Activated CD8-positive, alpha-beta memory T cell treated with anti-CD3 and anti-CD28 coated beads, Interleukin-2, amount 50 U/mL, for 1 hour (primary cell): ENCODE data around the gene FBXW11.
"Not testable (repeated sequence)": the region's sequence is repeated elsewhere in the genome, so short reads cannot be mapped to it uniquely, and the experiment has no call there.

ENCODE experiments used
- DNase-seq: peaks from one replicate; pipeline ENCODE4 v3.0.0-alpha.2; 2020; ENCODE audit errors: extremely low read depth

The FBXW11 gene

GRCh38 chr5:171984748-171985419 is 21.6 kb downstream of the FBXW11 start:
- DNase-seq: no peak

- DNase-seq: no peak
These were observed 24.6 kb downstream of the FBXW11 start for GRCh38 chr5:171981847-171982246.

DNA sequence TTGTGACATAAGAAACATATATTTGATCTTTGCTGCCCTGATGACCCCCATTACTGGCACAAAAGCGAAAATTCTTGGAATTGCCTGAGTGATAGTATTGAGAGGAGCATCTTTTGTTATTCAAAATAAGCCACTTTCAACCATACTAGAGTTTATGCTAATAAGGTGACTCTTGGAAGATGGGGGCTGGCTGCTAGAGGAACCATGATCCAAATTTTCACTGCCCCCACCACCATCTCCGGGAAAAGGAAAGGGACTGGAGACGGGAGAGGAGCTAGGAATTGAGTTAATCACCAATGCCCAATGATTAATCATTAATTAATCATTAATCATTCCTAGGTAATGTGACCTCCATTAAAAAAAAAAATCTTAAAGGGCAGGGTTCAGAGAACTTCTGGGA is 25.6 kb downstream of the FBXW11 start:
- no peak for DNase-seq

DNA sequence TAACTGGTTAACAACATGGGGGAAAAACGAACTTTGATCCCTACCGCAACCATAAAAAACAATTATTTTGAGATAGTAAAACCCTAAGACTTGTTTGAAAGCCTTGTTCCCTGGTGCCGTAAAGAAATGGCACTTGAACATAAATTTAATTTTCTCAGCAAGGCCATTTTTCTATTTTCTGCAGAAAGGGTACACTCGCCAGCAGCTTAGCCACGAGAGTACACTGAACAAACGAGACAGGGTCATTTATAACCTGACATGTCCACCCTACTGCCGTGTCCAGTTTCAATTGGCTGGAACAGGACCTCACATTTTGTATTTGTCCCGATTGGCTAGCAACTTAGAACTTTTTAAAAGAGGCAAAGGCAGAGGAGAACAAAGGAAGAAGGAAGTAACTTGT is 26.8 kb downstream of the FBXW11 start:
- DNase-seq: no peak

GRCh38 chr5:171978519-171978918 is 27.9 kb downstream of the FBXW11 start:
- no peak for DNase-seq

GRCh38 chr5:171978016-171978415 is 28.4 kb downstream of the FBXW11 start:
- DNase-seq: no peak

- DNase-seq: not testable (repeated sequence)
These were observed 29.0 kb downstream of the FBXW11 start for GRCh38 chr5:171977244-171977950.

- no peak for DNase-seq
These were observed 30.4 kb downstream of the FBXW11 start for GRCh38 chr5:171975877-171976667.

DNA sequence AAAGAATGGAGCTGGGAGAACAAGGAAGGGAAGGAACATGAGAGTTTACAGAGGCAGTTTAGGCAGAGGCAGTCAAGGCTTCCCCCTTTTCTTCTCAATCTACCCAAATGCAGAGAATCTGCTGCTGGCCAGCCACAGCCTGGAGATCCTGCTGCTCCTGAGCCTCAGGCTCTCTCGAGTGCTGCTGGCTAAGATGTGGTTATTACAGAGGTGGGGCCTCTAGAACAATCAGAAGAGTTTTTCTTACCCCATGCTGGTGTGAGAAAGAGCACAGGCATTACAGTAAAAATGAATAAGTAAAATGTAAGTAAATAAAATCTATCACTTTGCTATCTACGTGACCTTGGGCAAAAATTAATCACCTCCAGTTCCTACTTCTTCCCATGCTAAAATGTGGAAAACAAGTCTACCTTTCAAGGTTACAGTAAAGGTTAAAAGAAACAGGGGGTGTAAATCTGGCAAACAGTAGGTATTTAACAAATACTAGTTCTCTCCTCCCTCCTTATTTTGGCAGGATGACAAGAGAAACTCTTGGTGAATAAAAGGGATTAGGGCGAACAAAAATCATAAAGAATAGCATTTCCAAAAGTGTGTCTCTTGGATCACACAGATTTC is 31.1 kb downstream of the FBXW11 start:
- DNase-seq: no peak

GRCh38 chr5:171970826-171971225 is 35.6 kb downstream of the FBXW11 start:
- DNase-seq: no peak

DNA sequence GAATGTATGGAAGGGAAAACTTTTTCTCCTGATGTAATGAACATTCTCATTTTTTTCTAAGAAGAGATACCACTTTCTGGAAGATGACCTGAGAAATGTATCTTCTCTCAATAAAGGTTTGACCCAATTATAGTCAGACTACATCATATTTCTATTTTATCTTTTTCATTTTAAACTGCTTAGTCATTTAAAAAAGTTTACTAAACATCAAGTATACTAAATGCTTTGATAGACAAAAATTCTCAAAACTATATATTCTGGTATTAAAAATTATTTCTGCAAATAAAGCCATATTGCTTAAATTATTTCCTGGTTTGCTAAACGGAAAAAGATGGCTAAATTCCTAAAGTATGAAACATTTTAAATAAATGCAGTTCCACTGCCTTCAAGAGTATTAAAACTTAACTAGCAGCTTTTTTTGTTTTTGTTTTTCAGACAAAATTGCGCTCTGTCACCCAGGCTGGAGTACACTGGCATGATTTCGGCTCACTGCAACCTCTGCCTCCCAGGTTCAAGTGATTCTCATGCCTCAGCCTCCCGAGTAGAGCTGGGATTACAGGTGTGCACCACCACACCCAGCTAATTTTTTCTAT is 37.1 kb downstream of the FBXW11 start:
- no peak for DNase-seq

DNA sequence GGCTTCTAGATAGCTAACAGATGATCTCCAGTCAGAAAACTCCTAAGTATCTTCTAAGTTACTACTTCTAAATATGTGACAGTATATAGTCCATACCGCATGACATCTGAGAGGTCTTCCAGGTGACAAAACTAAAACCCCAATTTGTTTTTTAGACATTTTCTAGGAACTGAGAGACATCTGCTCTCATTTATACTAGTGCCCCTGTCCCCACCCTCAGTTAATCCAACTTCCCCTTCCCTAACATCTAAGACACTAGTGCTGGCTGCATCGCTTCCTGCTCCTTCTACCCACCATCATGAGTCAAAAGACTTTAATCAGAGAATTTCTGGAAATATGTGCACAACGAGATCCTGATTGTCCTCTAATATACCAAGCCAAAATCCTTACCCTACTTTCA is 37.9 kb downstream of the FBXW11 start:
- DNase-seq: no peak

- no peak for DNase-seq
These were observed 39.5 kb downstream of the FBXW11 start for GRCh38 chr5:171966964-171967363.

GRCh38 chr5:171966270-171966669 is 40.2 kb downstream of the FBXW11 start:
- no peak for DNase-seq

GRCh38 chr5:171965745-171966144 is 40.7 kb downstream of the FBXW11 start:
- DNase-seq: no peak

GRCh38 chr5:171963416-171963815 is 43.0 kb downstream of the FBXW11 start:
- DNase-seq: no peak

DNA sequence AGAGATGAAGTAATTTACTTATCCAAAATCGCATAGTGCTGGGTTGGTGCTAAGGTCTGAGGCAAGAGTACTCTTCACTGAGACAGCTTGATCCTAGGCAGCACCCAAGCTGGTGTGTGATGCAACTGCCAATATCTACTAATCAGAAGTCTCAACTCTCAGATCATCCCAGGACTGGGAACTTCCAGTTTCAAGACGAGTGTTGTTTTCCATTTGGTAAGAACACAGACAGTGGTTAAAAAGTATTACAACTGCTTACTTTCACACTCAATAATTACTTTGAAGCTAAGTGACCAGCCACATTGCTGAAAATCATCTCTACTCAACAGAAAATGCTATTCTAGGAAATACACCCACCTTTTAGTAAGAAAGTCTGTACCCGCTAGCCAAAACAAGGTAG is 45.3 kb downstream of the FBXW11 start:
- DNase-seq: no peak

- no peak for DNase-seq
These were observed 48.7 kb downstream of the FBXW11 start for GRCh38 chr5:171957591-171958251.

- DNase-seq: no peak
These were observed 49.4 kb downstream of the FBXW11 start for GRCh38 chr5:171956887-171957495.

- DNase-seq: no peak
These were observed 50.1 kb downstream of the FBXW11 start for GRCh38 chr5:171956314-171956713.

GRCh38 chr5:171955761-171956160 is 50.7 kb downstream of the FBXW11 start:
- DNase-seq: no peak
